SK-N-SH (cell line): ENCODE data around the gene MACROD2. TPM values are rescaled to one million over a fixed set of nuclear protein-coding genes. Genes with fewer than 3 reads are reported as not detected.

Source experiments
- CTCF ChIA-PET: fragments of 300-600, 350-600 bp; formaldehyde crosslinking; extraction: SDS; loops from one replicate; lab custom pipeline; 2021; lab: Yijun Ruan, JAX
- POLR2A ChIA-PET: fragments of 350-600 bp; sonication (Branson Sonifier 250); formaldehyde crosslinking; extraction: SDS; loops from one replicate; lab custom pipeline; 2020; ENCODE audit warnings: antibody characterized with exemption, inconsistent platforms; lab: Yijun Ruan, JAX
- DNase-seq: peaks from one replicate; pipeline ENCODE4 v3.0.0; 2012
- H2AFZ ChIP-seq: fragments of 200-600 bp; sonication (generic); 2 replicates; pipeline ENCODE4 v1.8.1; 2016; ENCODE audit warnings: antibody characterized with exemption, mild to moderate bottlenecking, low read depth
- H3F3A ChIP-seq: fragments of 200-600 bp; sonication (generic); replicated peaks from 2 replicates; pipeline ENCODE3; 2016; ENCODE audit warnings: antibody characterized with exemption, mild to moderate bottlenecking; ENCODE audit not compliant: insufficient read depth
- H3K27ac ChIP-seq, 2 experiments: fragments of 200-500 bp in 1 of 2; fragments of 200-600 bp in 1 of 2; sonication (Bioruptor generic) in 1 of 2; sonication (generic), shearing (Covaris generic) in 1 of 2; 2 replicates each; pipeline versions ENCODE4 v1.5.1 to v1.6.1; 2014 to 2016; ENCODE audit warnings: low read depth in 2 of 2, inconsistent platforms in 1 of 2, low read length in 1 of 2, mild to moderate bottlenecking in 1 of 2, mixed read lengths in 1 of 2
- H3K27me3 ChIP-seq: fragments of 200-600 bp; sonication (generic), shearing (Covaris generic); 2 replicates; pipeline ENCODE4 v1.6.1; 2016; ENCODE audit warnings: mixed run types; ENCODE audit not compliant: insufficient read depth
- H3K36me3 ChIP-seq, 2 experiments: fragments of 200-500 bp in 1 of 2; fragments of 200-600 bp in 1 of 2; sonication (Bioruptor generic) in 1 of 2; sonication (generic) in 1 of 2; replicated peaks in 1 of 2; 2 replicates each; pipeline versions ENCODE3 to v1.5.1; 2014 to 2016; ENCODE audit warnings: low read length in 1 of 2, mild to moderate bottlenecking in 1 of 2; ENCODE audit not compliant: insufficient read depth in 2 of 2, control insufficient read depth in 1 of 2
- H3K4me1 ChIP-seq, 2 experiments: fragments of 200-500 bp in 1 of 2; fragments of 200-600 bp in 1 of 2; sonication (Bioruptor generic) in 1 of 2; sonication (generic), shearing (Covaris generic) in 1 of 2; 2 replicates each; pipeline versions ENCODE4 v1.5.1 to v1.6.1; 2014 to 2016; ENCODE audit warnings: low read depth in 1 of 2, low read length in 1 of 2, mixed run types in 1 of 2; ENCODE audit not compliant: insufficient read depth in 2 of 2, control insufficient read depth in 1 of 2
- H3K4me2 ChIP-seq: fragments of 200-600 bp; sonication (generic), shearing (Covaris generic); 2 replicates; pipeline ENCODE4 v1.6.1; 2017; ENCODE audit warnings: mixed run types
- H3K4me3 ChIP-seq, 2 experiments: fragments of 200-500 bp in 1 of 2; fragments of 200-600 bp in 1 of 2; sonication (Bioruptor generic) in 1 of 2; sonication (generic), shearing (Covaris generic) in 1 of 2; 2 replicates each; pipeline versions ENCODE4 v1.5.1 to v1.8.1; 2014 to 2016; ENCODE audit warnings: low read depth in 2 of 2, inconsistent platforms in 1 of 2, low read length in 1 of 2, mild to moderate bottlenecking in 1 of 2, mixed read lengths in 1 of 2, moderate library complexity in 1 of 2
- H3K79me2 ChIP-seq: fragments of 200-600 bp; sonication (generic); 2 replicates; pipeline ENCODE4 v1.8.1; 2017; ENCODE audit warnings: mild to moderate bottlenecking; ENCODE audit not compliant: insufficient read depth
- H3K9ac ChIP-seq: fragments of 200-600 bp; sonication (generic); 2 replicates; pipeline ENCODE4 v1.6.1; 2017; ENCODE audit warnings: mixed run types
- H3K9me2 ChIP-seq: fragments of 200-600 bp; sonication (generic); 2 replicates; pipeline ENCODE4 v1.6.1; 2017; ENCODE audit warnings: mixed run types
- H3K9me3 ChIP-seq: fragments of 200-600 bp; sonication (generic); 2 replicates; pipeline ENCODE4 v1.6.1; 2017; ENCODE audit warnings: mixed run types, mild to moderate bottlenecking, moderate library complexity
- H4K20me1 ChIP-seq: fragments of 200-600 bp; sonication (generic); 2 replicates; pipeline ENCODE4 v1.6.1; 2017; ENCODE audit warnings: mild to moderate bottlenecking, mixed run types; ENCODE audit not compliant: insufficient read depth
- ELF1 ChIP-seq: IDR thresholded peaks from 2 replicates; pipeline ENCODE4 v1.4.0; 2012
- EP300 ChIP-seq, 2 experiments: IDR thresholded peaks; 2 replicates each; pipeline versions ENCODE4 v1.4.0 to v1.6.1; 2012; ENCODE audit warnings: borderline replicate concordance in 1 of 2, low read depth in 1 of 2, low read length in 1 of 2
- FOXJ3 ChIP-seq: sonication (generic); formaldehyde crosslinking; IDR thresholded peaks from 2 replicates; pipeline ENCODE4 v1.5.1; 2020; ENCODE audit warnings: mild to moderate bottlenecking, missing genetic modification reagents
- GABPA ChIP-seq: IDR thresholded peaks from 2 replicates; pipeline ENCODE4 v1.4.0; 2012; ENCODE audit warnings: low read depth, mild to moderate bottlenecking
- JUND ChIP-seq: IDR thresholded peaks from 2 replicates; pipeline ENCODE4 v1.4.0; 2012
- PBX3 ChIP-seq: IDR thresholded peaks from 2 replicates; pipeline ENCODE4; 2012
- POLR2AphosphoS5 ChIP-seq: IDR thresholded peaks from 2 replicates; pipeline ENCODE4 v1.6.1; 2012; ENCODE audit warnings: low read depth, low read length
- RAD21 ChIP-seq: IDR thresholded peaks from 2 replicates; pipeline ENCODE4 v1.6.1; 2012; ENCODE audit warnings: mild to moderate bottlenecking, low read length
- REST ChIP-seq: IDR thresholded peaks from 2 replicates; pipeline ENCODE4 v1.6.1; 2012; ENCODE audit warnings: mild to moderate bottlenecking, low read depth, low read length, moderate library complexity
- SIN3A ChIP-seq: IDR thresholded peaks from 2 replicates; pipeline ENCODE4 v1.6.1; 2012; ENCODE audit warnings: low read depth, mild to moderate bottlenecking, low read length, moderate library complexity, borderline replicate concordance
- TAF1 ChIP-seq: IDR thresholded peaks from 2 replicates; pipeline ENCODE4 v1.6.1; 2012; ENCODE audit warnings: low read depth, mild to moderate bottlenecking, low read length, moderate library complexity, borderline replicate concordance
- TCF12 ChIP-seq: IDR thresholded peaks from 2 replicates; pipeline ENCODE4 v1.4.0; 2012
- TEAD4 ChIP-seq: IDR thresholded peaks from 2 replicates; pipeline ENCODE4 v1.4.0; 2012; ENCODE audit warnings: mild to moderate bottlenecking, borderline replicate concordance; ENCODE audit not compliant: insufficient read depth
- YY1 ChIP-seq: IDR thresholded peaks from 2 replicates; pipeline ENCODE4 v1.4.0; 2012; ENCODE audit warnings: low read depth, mild to moderate bottlenecking
- polyA plus RNA-seq, 3 experiments: library from polyadenylated mRNA; depleted of rRNA; stranded (reverse); fragments of >200 nt; gene quantifications; 2 replicates each; pipeline ENCODE4 v1.2.3, GENCODE V29; 2012
- TF ChIP-seq, protein P1 (sequence below): fragments of 150-350 bp; IDR thresholded peaks from 2 replicates; pipeline ENCODE4 v1.6.1; 2016; ENCODE audit warnings: mild to moderate bottlenecking, low read depth, low read length
- TF ChIP-seq, protein P2 (sequence below): IDR thresholded peaks from 2 replicates; pipeline ENCODE4 v1.4.0; 2012; ENCODE audit warnings: low read depth, borderline replicate concordance

Gene MACROD2
- polyA plus RNA-seq, 1 of the 3 experiments (the other 2 are of a cell fraction): 0.33 TPM

DNA sequence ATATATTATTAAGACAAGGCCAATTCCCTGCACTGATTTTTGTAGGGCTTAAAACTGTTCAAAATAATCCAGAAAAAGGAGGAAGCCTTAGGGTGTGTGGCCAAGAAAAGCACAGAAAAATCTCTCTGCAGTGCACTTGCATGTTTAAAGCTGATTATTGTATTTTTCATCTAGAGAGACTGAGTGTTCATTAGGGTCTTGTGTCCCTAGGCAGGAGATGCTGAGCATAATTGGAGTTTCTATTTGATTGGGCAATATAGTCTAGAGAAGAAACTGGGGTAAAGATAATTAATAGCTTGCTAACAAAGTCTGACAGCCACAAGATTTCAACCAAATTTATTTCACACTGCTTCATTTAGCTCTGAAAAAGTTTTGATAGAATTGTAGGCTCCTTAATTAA is 339.7 kb downstream of the MACROD2 start:
- H4K20me1 ChIP-seq: no peaks in the 10 kb centered on the region
- H2AFZ ChIP-seq: no peak overlapping the region
- DNase-seq: no peak
- H3K4me1 ChIP-seq: peaks cover 0 to 5% of the 10 kb centered on the region in 2 experiments; a peak in 2 of 4 replicates
- H3K4me3 ChIP-seq: peak overlapping the region in 1 of 2 experiments; percentile 33; a peak in 2 of 4 replicates
- no peaks in the 10 kb centered on the region for H3K27me3 ChIP-seq
- no peak for TF ChIP-seq YY1
- no peak for TF ChIP-seq JUND
- TF ChIP-seq, protein P1, sequence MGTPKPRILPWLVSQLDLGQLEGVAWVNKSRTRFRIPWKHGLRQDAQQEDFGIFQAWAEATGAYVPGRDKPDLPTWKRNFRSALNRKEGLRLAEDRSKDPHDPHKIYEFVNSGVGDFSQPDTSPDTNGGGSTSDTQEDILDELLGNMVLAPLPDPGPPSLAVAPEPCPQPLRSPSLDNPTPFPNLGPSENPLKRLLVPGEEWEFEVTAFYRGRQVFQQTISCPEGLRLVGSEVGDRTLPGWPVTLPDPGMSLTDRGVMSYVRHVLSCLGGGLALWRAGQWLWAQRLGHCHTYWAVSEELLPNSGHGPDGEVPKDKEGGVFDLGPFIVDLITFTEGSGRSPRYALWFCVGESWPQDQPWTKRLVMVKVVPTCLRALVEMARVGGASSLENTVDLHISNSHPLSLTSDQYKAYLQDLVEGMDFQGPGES: no peak
- no peak for TF ChIP-seq TAF1
- TF ChIP-seq RAD21: no peak
- no peak for TF ChIP-seq POLR2AphosphoS5
- TF ChIP-seq, protein P2, sequence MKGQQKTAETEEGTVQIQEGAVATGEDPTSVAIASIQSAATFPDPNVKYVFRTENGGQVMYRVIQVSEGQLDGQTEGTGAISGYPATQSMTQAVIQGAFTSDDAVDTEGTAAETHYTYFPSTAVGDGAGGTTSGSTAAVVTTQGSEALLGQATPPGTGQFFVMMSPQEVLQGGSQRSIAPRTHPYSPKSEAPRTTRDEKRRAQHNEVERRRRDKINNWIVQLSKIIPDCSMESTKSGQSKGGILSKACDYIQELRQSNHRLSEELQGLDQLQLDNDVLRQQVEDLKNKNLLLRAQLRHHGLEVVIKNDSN: no peak
- no peak for TF ChIP-seq FOXJ3 (CRISPR knock-in tag)
- TF ChIP-seq GABPA: no peak
- no peak for TF ChIP-seq PBX3
- no peak for TF ChIP-seq SIN3A
- TF ChIP-seq TCF12: no peak
- TF ChIP-seq REST: no peak
- TF ChIP-seq TEAD4: no peak
- TF ChIP-seq ELF1: no peak
- TF ChIP-seq EP300 (IDR thresholded peaks at IDR 0.05; ENCODE audit: borderline replicate concordance in 1 of 2, low read depth in 1 of 2, low read length in 1 of 2): no peak
- ChIA-PET CTCF (interaction anchor here (0.5 to 2.1 kb wide), 7 partner anchors 12 to 1314 kb away, joined by 3 to 13 read pairs (median 4); no protein-coding TSS in a partner anchor), POLR2A (no interaction called here)
- H3K9ac ChIP-seq: no peak overlapping the region
- no peaks in the 10 kb centered on the region for H3K9me2 ChIP-seq
- no peaks in the 10 kb centered on the region for H3K79me2 ChIP-seq
- no peaks in the 10 kb centered on the region for H3F3A ChIP-seq
- no peaks in the 10 kb centered on the region for H3K36me3 ChIP-seq
- peak overlapping the region; percentile 39; the same call in 1 of the 2 replicates for H3K4me2 ChIP-seq
- no peaks in the 10 kb centered on the region for H3K9me3 ChIP-seq
- H3K27ac ChIP-seq: peak overlapping the region in 1 of 2 experiments; percentile 22; a peak in 1 of 4 replicates
